Measurements from ENCODE around the gene FSTL3.

Gene FSTL3

DNA sequence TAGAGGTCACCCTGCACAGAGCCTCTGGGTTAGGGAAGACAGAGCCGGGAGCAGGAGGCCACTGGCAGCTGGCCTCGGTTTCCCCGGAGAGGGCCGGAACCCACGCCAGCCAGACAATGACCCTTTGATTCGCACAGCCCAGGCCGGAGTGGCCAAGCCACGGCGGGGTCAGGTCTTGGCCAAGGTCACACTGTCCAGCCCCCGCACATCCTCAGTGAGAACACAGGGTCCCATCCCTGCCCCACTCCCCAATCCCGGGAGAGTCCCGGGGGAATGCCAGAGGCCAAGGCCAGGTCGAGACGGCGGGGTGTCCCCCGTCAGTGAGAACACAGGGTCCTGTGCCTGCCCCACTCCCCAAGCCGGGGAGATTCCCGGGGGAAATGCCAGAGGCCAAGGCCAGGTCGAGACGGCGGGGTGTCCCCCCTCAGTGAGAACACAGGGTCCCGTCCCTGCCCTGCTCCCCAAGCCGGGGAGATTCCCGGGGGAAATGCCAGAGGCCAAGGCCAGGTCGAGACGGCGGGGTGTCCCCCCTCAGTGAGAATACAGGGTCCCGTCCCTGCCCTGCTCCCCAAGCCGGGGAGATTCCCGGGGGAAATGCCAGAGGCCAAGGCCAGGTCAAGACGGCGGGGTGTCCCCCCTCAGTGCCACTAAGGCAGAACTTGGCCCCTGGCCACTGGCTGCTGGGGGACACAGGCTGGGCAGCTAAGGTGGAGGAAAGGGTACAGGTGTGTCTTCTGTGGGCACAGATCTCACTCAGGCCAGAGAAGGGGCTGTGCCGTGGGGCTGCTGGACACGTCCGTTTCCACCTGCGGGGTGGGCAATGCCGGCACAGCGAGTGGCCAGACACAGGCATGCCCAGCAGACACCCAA, 1.7 kb upstream of the FSTL3 start:
- Histone ChIP-seq H3K27me3 (peaks cover 54 to 62% (median 57%) of the 10 kb centered on the region in 11 experiments), H3K27ac (no peak overlapping the region), H3K4me3 (no peak overlapping the region), H3K4me1 (peaks cover 6 to 38% (median 22%) of the 10 kb centered on the region in 10 experiments), H3K9ac (no peak overlapping the region), H4K20me1 (peaks cover 11 to 43% (median 20%) of the 10 kb centered on the region in 11 experiments; a peak in 19 of 22 replicates), H3K9me3 (replicated peaks in 1 of 11) (no peaks in the 10 kb centered on the region), H3K4me2 (no peak overlapping the region), H3K36me3 (no peaks in the 10 kb centered on the region)
- TF ChIP-seq Cebpa-rat (IDR thresholded peaks at IDR 0.05) = no peak

DNA sequence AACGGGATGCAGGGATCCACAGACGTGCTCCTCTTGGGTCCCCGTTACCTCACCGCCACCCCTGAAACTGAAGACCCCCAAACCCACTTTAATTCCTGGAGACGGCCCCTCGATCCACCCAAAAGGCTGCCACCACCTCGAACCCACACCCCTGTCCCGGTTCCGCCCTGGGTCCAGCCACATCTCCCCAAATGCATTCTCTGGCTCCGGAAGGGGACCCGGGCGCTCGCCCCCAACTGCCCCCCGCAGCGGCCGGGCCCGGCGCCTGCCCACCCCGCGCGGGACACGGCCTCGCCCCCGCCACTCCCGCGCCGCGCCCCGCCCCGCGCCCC, 219 bp upstream of the FSTL3 start:
- no peak overlapping the region for H3K27ac ChIP-seq
- peaks cover 7 to 32% (median 20%) of the 10 kb centered on the region in 10 experiments for H3K4me1 ChIP-seq
- H4K20me1 ChIP-seq = peaks cover 11 to 43% (median 21%) of the 10 kb centered on the region in 11 experiments; a peak in 19 of 22 replicates
- no peak overlapping the region for H3K4me3 ChIP-seq
- no peaks in the 10 kb centered on the region for H3K9me3 ChIP-seq (replicated peaks in 1 of 11)
- H3K9ac ChIP-seq = no peak overlapping the region
- peak overlapping the region in 1 of 11 experiments; percentile 9; a peak in 1 of 22 replicates for H3K4me2 ChIP-seq
- no peak for TF ChIP-seq Cebpa-rat (IDR thresholded peaks at IDR 0.05)
- peaks cover 54 to 62% (median 57%) of the 10 kb centered on the region in 11 experiments for H3K27me3 ChIP-seq
- no peaks in the 10 kb centered on the region for H3K36me3 ChIP-seq

DNA sequence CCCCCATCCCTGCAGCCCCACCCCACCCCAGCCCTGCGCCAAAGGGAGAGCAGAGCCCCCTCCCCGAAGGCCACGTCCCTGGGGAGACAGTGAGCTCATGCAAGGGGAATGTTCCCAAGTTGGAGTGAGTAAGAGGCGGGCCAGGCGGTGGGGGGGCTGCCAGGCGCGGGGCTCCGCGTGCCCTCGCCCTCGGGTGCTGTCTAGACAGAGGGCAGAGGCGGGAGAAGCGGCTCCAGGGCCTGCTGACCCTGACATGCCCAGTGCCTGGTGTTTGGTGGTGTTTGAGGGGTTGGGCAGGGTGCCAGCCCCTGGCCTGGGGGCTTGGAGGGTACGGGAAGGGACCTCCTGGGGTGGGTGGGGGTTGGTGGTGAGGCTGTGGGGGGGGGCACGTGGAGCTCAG, 1.0 kb downstream of the FSTL3 start:
- H3K9ac ChIP-seq = no peak overlapping the region
- no peak overlapping the region for H3K4me3 ChIP-seq
- TF ChIP-seq Cebpa-rat (IDR thresholded peaks at IDR 0.05) = no peak
- no peaks in the 10 kb centered on the region for H3K36me3 ChIP-seq
- peaks cover 54 to 62% (median 57%) of the 10 kb centered on the region in 11 experiments for H3K27me3 ChIP-seq
- no peaks in the 10 kb centered on the region for H3K9me3 ChIP-seq (replicated peaks in 1 of 11)
- H3K4me2 ChIP-seq = no peak overlapping the region
- H3K4me1 ChIP-seq = peaks cover 13 to 40% (median 29%) of the 10 kb centered on the region in 10 experiments
- no peak overlapping the region for H3K27ac ChIP-seq
- H4K20me1 ChIP-seq = peaks cover 11 to 43% (median 21%) of the 10 kb centered on the region in 11 experiments; a peak in 19 of 22 replicates

DNA sequence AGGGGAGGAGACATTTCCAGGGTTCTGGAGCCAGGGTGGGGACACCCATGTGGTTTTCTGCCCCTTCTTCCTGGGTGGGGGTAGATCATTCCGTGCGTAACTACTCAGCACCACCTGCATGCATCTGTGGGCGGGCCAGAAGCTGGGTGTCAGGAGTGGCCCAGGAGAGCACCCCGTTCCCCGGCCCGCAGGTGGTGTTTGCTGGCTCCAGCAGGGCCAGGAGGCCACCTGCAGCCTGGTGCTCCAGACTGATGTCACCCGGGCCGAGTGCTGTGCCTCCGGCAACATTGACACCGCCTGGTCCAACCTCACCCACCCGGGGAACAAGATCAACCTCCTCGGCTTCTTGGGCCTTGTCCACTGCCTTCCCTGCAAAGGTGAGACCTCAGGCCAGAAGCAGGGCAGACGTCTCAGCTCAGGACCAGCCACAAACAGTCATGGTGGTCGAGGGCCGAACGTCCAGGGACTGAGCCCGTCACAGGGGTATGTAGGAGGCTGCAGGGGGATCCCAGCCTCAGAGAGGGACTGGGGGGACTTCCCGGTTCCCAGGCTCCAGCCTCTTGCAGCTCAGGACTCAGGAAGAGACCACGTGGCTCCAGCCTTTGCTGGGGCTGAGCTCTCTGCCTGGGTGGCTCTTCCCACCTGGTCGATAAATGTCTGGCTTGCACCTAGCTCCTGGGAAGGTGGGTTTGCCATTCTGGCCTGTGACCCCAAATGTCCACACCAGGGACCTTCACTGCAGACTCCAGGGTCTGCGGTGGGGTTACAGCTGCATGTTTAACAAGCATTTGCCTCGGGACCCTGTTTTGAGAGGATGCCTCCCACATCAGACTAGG, 1.6 kb downstream of the FSTL3 start:
- no peak for TF ChIP-seq Cebpa-rat (IDR thresholded peaks at IDR 0.05)
- Histone ChIP-seq H3K36me3 (no peaks in the 10 kb centered on the region), H3K27ac (no peak overlapping the region), H3K4me2 (peak overlapping the region in 8 of 11 experiments; percentile 23 to 94 (median 44); a peak in 13 of 22 replicates), H3K9me3 (replicated peaks in 1 of 11) (no peaks in the 10 kb centered on the region), H3K4me3 (no peak overlapping the region), H3K9ac (no peak overlapping the region; a peak in 1 of 22 replicates), H4K20me1 (peaks cover 11 to 43% (median 21%) of the 10 kb centered on the region in 11 experiments; a peak in 19 of 22 replicates), H3K4me1 (peaks cover 13 to 40% (median 29%) of the 10 kb centered on the region in 10 experiments), H3K27me3 (peaks cover 54 to 62% (median 57%) of the 10 kb centered on the region in 11 experiments)

DNA sequence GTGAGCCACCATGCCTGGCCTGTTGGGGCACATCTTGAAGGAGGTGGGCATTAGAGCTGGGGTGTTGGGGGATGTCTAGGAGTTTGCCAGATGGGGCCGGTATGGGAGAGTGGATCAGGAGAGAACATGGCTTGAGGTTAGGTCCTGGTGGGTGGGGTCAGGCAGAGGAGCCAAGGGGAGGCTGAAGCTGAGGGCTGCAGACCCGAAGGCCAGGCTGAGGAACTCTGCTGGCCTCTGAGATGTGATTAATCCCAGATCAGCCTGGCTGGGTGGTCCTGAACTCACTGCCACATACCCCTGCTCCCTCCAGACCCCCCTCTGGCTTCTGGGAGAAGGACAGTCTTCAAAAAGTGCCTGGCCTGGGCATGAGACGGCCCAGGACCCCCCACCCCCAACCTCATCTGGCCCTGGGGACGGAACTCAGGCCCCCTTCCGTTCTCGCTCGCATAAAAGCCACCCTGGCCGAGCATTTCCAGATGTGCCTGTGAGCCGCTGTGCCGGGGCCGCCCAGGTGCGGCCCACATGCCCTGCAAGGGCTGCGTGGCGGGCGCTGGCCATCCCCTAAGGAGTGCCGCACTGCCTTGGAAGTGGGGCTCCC, 2.7 kb downstream of the FSTL3 start:
- Histone ChIP-seq H3K27ac (peak overlapping the region in 3 of 11 experiments; percentile 48 to 92 (median 92); a peak in 3 of 22 replicates), H3K4me1 (peaks cover 13 to 40% (median 29%) of the 10 kb centered on the region in 10 experiments), H3K27me3 (peaks cover 53 to 56% (median 55%) of the 10 kb centered on the region in 11 experiments), H3K9ac (peak overlapping the region; percentile 80 to 98 (median 92); a peak in 16 of 22 replicates), H4K20me1 (peaks cover 11 to 43% (median 21%) of the 10 kb centered on the region in 11 experiments; a peak in 19 of 22 replicates), H3K4me2 (peak overlapping the region; percentile 77 to 97 (median 95)), H3K36me3 (no peaks in the 10 kb centered on the region), H3K4me3 (peak overlapping the region; percentile 77 to 91 (median 86); a peak in 19 of 20 replicates), H3K9me3 (replicated peaks in 1 of 11) (no peaks in the 10 kb centered on the region)
- no peak for TF ChIP-seq Cebpa-rat (IDR thresholded peaks at IDR 0.05)

DNA sequence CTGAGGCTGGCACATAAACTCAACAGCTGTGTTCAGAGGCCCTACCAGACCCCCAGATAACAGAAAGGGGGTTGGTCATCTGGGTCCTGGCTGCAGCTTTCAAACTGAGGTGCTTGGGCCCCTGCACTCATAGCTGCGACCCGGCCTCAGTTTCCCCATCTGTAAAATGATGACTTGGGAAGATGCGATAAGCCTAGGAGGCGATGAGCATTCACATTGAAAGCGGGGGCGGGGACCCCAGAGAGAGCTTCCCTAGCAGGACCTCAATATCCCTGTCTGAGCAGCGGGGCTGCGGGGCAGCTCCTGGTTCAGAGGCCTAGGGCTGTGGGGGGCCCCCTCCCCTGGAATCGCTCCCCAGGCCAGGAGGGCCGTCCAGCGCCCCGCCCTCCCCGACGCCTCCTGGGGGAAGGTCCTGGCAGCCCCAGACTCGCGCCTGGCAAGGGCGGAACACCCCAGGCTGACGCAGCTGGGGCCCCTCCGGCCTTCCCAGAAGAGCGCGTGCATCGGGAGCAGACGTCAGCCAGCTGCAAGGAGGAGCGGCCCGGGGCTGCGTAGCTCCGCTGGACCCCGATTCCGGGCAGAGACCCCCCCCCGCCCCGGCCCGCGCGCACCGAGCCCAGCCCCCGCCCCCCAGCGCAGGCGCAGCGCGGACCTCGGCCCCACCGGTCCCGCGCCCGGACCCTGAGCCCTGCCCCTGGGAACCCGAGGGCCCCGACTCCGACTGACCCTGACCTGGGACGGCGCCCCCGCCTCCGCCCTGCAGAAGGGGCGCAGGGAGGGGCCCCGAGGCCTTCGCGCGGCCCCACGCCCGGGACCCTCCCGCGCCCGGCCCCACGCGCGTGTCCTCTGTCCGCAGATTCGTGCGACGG, 3.5 kb downstream of the FSTL3 start:
- H3K9ac ChIP-seq = peak overlapping the region; percentile 80 to 98 (median 92)
- H3K36me3 ChIP-seq = no peaks in the 10 kb centered on the region
- H3K4me2 ChIP-seq = peak overlapping the region; percentile 77 to 97 (median 95)
- H3K9me3 ChIP-seq (replicated peaks in 1 of 11) = no peaks in the 10 kb centered on the region
- no peak for TF ChIP-seq Cebpa-rat (IDR thresholded peaks at IDR 0.05)
- H3K4me1 ChIP-seq = peaks cover 13 to 40% (median 29%) of the 10 kb centered on the region in 10 experiments
- peak overlapping the region; percentile 77 to 91 (median 86) for H3K4me3 ChIP-seq
- H3K27ac ChIP-seq = peak overlapping the region; percentile 74 to 92 (median 91)
- H3K27me3 ChIP-seq = peaks cover 45 to 49% (median 48%) of the 10 kb centered on the region in 11 experiments
- H4K20me1 ChIP-seq = peaks cover 11 to 39% (median 21%) of the 10 kb centered on the region in 11 experiments; a peak in 19 of 22 replicates

DNA sequence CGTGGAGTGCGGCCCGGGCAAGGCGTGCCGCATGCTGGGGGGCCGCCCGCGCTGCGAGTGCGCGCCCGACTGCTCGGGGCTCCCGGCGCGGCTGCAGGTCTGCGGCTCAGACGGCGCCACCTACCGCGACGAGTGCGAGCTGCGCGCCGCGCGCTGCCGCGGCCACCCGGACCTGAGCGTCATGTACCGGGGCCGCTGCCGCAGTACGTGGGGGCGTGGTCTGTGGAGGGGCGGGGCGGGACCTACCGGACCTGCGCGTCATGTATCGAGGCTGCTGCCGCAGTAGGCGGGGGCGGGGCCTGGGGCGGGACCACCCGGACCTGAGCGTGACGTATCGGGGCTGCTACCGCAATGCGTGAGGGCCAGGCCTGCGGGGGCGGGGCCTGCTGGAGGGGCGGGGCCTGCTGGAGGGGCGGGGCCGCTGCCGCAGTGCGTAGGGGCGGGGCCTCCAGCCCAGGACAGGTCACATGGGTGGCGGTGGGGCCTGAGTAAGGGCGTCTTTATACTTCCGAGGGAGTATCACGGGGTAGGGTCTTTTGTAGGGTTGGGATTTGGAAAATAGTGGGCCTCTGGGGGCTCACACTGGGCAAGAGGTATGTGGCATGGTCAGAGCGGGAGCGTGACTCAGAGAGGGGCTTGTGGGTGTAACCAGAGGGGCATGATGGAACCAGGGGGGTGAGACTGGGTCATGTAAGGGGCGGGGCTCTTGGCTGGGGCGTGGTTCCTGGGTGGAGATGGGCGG, 4.3 kb downstream of the FSTL3 start:
- H4K20me1 ChIP-seq = peaks cover 11 to 32% (median 21%) of the 10 kb centered on the region in 11 experiments; a peak in 19 of 22 replicates
- no peaks in the 10 kb centered on the region for H3K9me3 ChIP-seq (replicated peaks in 1 of 11)
- peak overlapping the region; percentile 77 to 97 (median 95) for H3K4me2 ChIP-seq
- peak overlapping the region; percentile 83 to 98 (median 92) for H3K9ac ChIP-seq
- TF ChIP-seq Cebpa-rat (IDR thresholded peaks at IDR 0.05) = no peak
- H3K4me3 ChIP-seq = peak overlapping the region; percentile 77 to 91 (median 86)
- H3K27me3 ChIP-seq = peaks cover 37 to 46% (median 44%) of the 10 kb centered on the region in 11 experiments
- H3K27ac ChIP-seq = peak overlapping the region; percentile 86 to 94 (median 92)
- peaks cover 13 to 42% (median 34%) of the 10 kb centered on the region in 10 experiments for H3K4me1 ChIP-seq
- H3K36me3 ChIP-seq = no peaks in the 10 kb centered on the region
